ENCODE measurements around the gene CCDC50. TPM values are rescaled to one million over a fixed set of nuclear protein-coding genes. Genes with fewer than 3 reads are reported as not detected.

CCDC50 gene
- total RNA-seq, 1 experiment from 2014 or later: 21.0 TPM

DNA sequence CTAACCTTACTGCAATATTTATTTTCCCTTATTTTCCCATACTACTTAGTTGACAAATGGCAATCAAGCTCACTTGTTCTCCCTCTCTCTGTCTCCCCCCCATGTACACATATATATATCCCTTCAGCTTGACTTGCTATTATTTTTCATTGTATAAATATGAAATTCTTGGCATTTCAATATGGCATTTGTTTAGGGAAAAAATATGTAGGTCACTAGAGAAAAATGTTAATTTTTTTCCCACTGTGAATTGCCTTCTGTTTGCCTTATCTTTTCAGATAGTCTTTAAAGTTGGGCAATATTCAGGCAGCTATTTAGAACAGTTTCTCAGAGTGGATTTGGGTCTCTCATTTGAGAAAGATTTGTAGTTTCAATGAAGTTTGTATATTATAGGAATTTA, 64.0 kb downstream of the CCDC50 start:
- H4K5ac ChIP-seq (ENCODE audit: insufficient read length, low read depth, low read length): no peak overlapping the region
- no peak for TF ChIP-seq CTCF (conservative IDR thresholded peaks at IDR 0.05)

More for the DNA sequence above, 64.0 kb downstream of the CCDC50 start:
- Histone ChIP-seq H3K56ac (ENCODE audit: insufficient read length, low read depth, low read length) (no peak overlapping the region), H3K9me3 (ENCODE audit: control insufficient read depth, low read depth, low read length) (no peaks in the 10 kb centered on the region), H3K4ac (ENCODE audit: low read depth, low read length) (no peak overlapping the region), H3K27ac (ENCODE audit: insufficient read length, low read depth, low read length) (no peak overlapping the region), H3K4me2 (ENCODE audit: insufficient read depth, insufficient read length, low read length) (no peak overlapping the region), H3K4me1 (ENCODE audit: insufficient read depth, low read length) (peaks cover 3% of the 10 kb centered on the region; the same call in 1 of the 2 replicates), H2AK5ac (ENCODE audit: insufficient read length, low read length) (no peak overlapping the region), H3K14ac (ENCODE audit: insufficient read depth, low read length) (no peak overlapping the region), H3K27me3 (ENCODE audit: insufficient read depth, low read length) (no peaks in the 10 kb centered on the region), H2BK15ac (ENCODE audit: low read depth, low read length) (no peak overlapping the region), H2BK120ac (ENCODE audit: low read depth, low read length, poor library complexity, severe bottlenecking) (no peak overlapping the region), H4K91ac (ENCODE audit: insufficient read length, low read depth, low read length) (no peak overlapping the region), H3K9ac (ENCODE audit: extremely low read depth, insufficient read length, low read length) (no peak overlapping the region), H4K8ac (replicated peaks; ENCODE audit: insufficient read length, low read depth, low read length) (no peak overlapping the region), H3T11ph (ENCODE audit: low read length) (no peak overlapping the region), H3K18ac (ENCODE audit: insufficient read length, low read depth, low read length) (no peak overlapping the region), H3K79me2 (ENCODE audit: insufficient read depth, low read length) (no peaks in the 10 kb centered on the region), H2AFZ (ENCODE audit: low read length) (no peak overlapping the region), H3K79me1 (ENCODE audit: insufficient read depth, low read depth, low read length, poor library complexity, severe bottlenecking) (no peaks in the 10 kb centered on the region), H3K23me2 (ENCODE audit: insufficient read length, low read depth, low read length, poor library complexity, severe bottlenecking) (no peaks in the 10 kb centered on the region), H2BK20ac (ENCODE audit: low read depth, low read length, poor library complexity, severe bottlenecking) (no peak overlapping the region), H2BK12ac (ENCODE audit: insufficient read length, low read depth, low read length) (no peak overlapping the region), H2BK5ac (ENCODE audit: insufficient read length, low read length) (no peak overlapping the region), H4K20me1 (ENCODE audit: control insufficient read depth, insufficient read depth, insufficient read length) (no peaks in the 10 kb centered on the region), H3K23ac (ENCODE audit: insufficient read length, low read depth, low read length) (no peak overlapping the region)
- H3K36me3 Mint-ChIP-seq (ENCODE audit: insufficient read depth in 1 of 3, low read depth in 3 of 3): peaks cover 4 to 15% (median 14%) of the 10 kb centered on the region in 3 experiments; a peak in 6 of 7 replicates
- peaks cover 29 to 35% of the 10 kb centered on the region in 2 experiments for H3K4me1 Mint-ChIP-seq
- no peaks in the 10 kb centered on the region for H3K9me3 Mint-ChIP-seq
- no peak for DNase-seq
- peak overlapping the region in 2 of 3 experiments; percentile 62 to 88; a peak in 2 of 7 replicates for H3K27ac Mint-ChIP-seq
- no peak overlapping the region for H3K4me3 Mint-ChIP-seq
- no peaks in the 10 kb centered on the region for H3K27me3 Mint-ChIP-seq (ENCODE audit: low read depth)

All from H9 (cell line).